Gastrocnemius medialis (tissue), 4 donors: ENCODE data around the gene PGLYRP2. TPM values are rescaled to one million over a fixed set of nuclear protein-coding genes. Genes with fewer than 3 reads are reported as not detected.
"Not testable (repeated sequence)": the region's sequence is repeated elsewhere in the genome, so short reads cannot be mapped to it uniquely, and the experiment has no call there.

Experiments used
- ATAC-seq, 2 donors: fragments of 150-250 bp; one replicate each; pipeline ENCODE4 v1.9.1; 2016
- DNase-seq, 2 donors: peaks; one replicate each; pipeline ENCODE4 v3.0.0-alpha.2; 2019
- H3K27ac ChIP-seq, 4 donors: fragments of 200-600 bp; sonication (generic); 1 replicate in 1 of 4; 2 replicates in 3 of 4; pipeline ENCODE4 v1.5.1; 2016 to 2018; ENCODE audit warnings: mild to moderate bottlenecking in 2 of 4, moderate library complexity in 1 of 4
- H3K27me3 ChIP-seq, 3 donors: fragments of 200-600 bp; sonication (generic) in 2 of 3; 1 replicate in 1 of 3; 2 replicates in 2 of 3; pipeline versions ENCODE4 v1.5.1 to v1.6.0; 2016 to 2019; ENCODE audit warnings: mild to moderate bottlenecking in 1 of 3, moderate library complexity in 1 of 3
- H3K36me3 ChIP-seq, 2 donors: fragments of 200-600 bp; sonication (generic) in 1 of 2; one replicate each; pipeline ENCODE4 v1.5.1; 2017 to 2018
- H3K4me1 ChIP-seq, 2 donors: fragments of 200-600 bp; sonication (generic) in 1 of 2; one replicate each; pipeline ENCODE4 v1.5.1; 2016 to 2017; ENCODE audit warnings: mild to moderate bottlenecking in 2 of 2
- H3K4me3 ChIP-seq, 4 donors: fragments of 200-600 bp; sonication (generic) in 3 of 4; 1 replicate in 1 of 4; 2 replicates in 3 of 4; pipeline ENCODE4 v1.5.1; 2016 to 2019; ENCODE audit warnings: mild to moderate bottlenecking in 2 of 4
- H3K9me3 ChIP-seq, 3 donors: fragments of 200-600 bp; sonication (generic) in 2 of 3; 1 replicate in 1 of 3; 2 replicates in 2 of 3; pipeline ENCODE4 v1.5.1; 2016 to 2019
- POLR2A ChIP-seq, 2 donors: fragments of 450-650 bp; IDR thresholded peaks; one replicate each; pipeline ENCODE4 v1.6.1; 2017; ENCODE audit warnings: antibody characterized with exemption in 2 of 2, mild to moderate bottlenecking in 2 of 2, moderate library complexity in 2 of 2
- in situ Hi-C, 4 donors: fragments of 200-750 bp; cut with MboI; loops; one replicate each; pipeline versions ENCODE4 v1.15.0 to v1.8.0; 2017; ENCODE audit warnings: low sequenced_read_pairs in 4 of 4
- intact Hi-C: fragments of 100-400 bp; cut with DNase I; formaldehyde crosslinking; loops from one replicate; pipeline ENCODE4 v1.15.1; 2023; ENCODE audit warnings: low total_unique reads
- total RNA-seq, 4 donors: library from RNA; depleted of rRNA; stranded (reverse); fragments of >200 nt; gene quantifications; one replicate each; pipeline versions ENCODE4 v1.1.0 to v1.2.3, GENCODE V29; 2016
- TF ChIP-seq, protein P1 (sequence below), 5 experiments: fragments of 450-650 bp in 3 of 5; fragments of 200-600 bp in 2 of 5; sonication (generic) in 2 of 5; IDR thresholded peaks in 4 of 5; conservative IDR thresholded peaks in 1 of 5; 1 replicate in 4 of 5; 2 replicates in 1 of 5; pipeline ENCODE4 v1.5.1; 2016 to 2019; ENCODE audit warnings: antibody characterized with exemption in 5 of 5, mild to moderate bottlenecking in 3 of 5, moderate library complexity in 3 of 5

The PGLYRP2 gene
- total RNA-seq, 4 donors from 2014 or later = not detected

GRCh38 chr19:15498156-15498858 lies 19.0 kb upstream of the PGLYRP2 start:
- no peak overlapping the region for H3K27ac ChIP-seq
- in situ Hi-C loops (no loop called here), intact Hi-C loops (no loop called here)
- peaks cover 0 to 2% (median 0%) of the 10 kb centered on the region in 3 donors for H3K27me3 ChIP-seq
- ATAC-seq (no peak), DNase-seq (peak in 1 of 2 donors; percentile 28)
- no peaks in the 10 kb centered on the region for H3K36me3 ChIP-seq
- H3K9me3 ChIP-seq = no peaks in the 10 kb centered on the region
- TF ChIP-seq POLR2A (IDR thresholded peaks at IDR 0.05) = no peak
- TF ChIP-seq, protein P1, sequence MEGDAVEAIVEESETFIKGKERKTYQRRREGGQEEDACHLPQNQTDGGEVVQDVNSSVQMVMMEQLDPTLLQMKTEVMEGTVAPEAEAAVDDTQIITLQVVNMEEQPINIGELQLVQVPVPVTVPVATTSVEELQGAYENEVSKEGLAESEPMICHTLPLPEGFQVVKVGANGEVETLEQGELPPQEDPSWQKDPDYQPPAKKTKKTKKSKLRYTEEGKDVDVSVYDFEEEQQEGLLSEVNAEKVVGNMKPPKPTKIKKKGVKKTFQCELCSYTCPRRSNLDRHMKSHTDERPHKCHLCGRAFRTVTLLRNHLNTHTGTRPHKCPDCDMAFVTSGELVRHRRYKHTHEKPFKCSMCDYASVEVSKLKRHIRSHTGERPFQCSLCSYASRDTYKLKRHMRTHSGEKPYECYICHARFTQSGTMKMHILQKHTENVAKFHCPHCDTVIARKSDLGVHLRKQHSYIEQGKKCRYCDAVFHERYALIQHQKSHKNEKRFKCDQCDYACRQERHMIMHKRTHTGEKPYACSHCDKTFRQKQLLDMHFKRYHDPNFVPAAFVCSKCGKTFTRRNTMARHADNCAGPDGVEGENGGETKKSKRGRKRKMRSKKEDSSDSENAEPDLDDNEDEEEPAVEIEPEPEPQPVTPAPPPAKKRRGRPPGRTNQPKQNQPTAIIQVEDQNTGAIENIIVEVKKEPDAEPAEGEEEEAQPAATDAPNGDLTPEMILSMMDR (IDR thresholded peaks at IDR 0.05 in 4 of 5, conservative IDR thresholded peaks at IDR 0.05 in 1 of 5) = no peak
- no peak overlapping the region for H3K4me3 ChIP-seq
- H3K4me1 ChIP-seq = peaks cover 3 to 6% of the 10 kb centered on the region in 2 donors

DNA sequence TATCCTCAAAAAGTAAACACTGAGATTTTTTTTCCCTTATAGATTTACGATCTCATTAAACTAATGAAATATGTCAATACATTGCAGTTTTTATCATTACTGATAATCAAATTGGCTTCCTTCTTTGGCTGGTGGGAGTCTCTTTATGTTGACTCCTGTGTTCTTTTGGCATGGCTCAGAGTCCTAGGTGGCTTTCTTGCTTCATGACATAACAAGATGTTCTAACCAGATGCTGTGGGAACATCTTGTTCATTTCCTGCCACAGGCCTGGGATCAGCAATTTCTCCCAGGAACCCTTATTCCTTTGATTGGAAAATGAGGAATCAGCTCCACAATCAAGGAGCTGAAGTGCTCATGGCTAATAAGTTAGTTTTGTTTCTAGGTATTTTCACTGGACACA lies 15.8 kb upstream of the PGLYRP2 start:
- ATAC-seq = peak; percentile 70 to 92
- peak; percentile 24 to 44 for DNase-seq
- Histone ChIP-seq H3K27ac (peak overlapping the region; percentile 62 to 76 (median 66)), H3K36me3 (no peaks in the 10 kb centered on the region), H3K9me3 (no peaks in the 10 kb centered on the region), H3K4me3 (no peak overlapping the region), H3K27me3 (no peaks in the 10 kb centered on the region), H3K4me1 (peaks cover 3 to 6% of the 10 kb centered on the region in 2 donors)
- in situ Hi-C loops = no loop called here
- intact Hi-C loops = no loop called here
- TF ChIP-seq, protein P1 (IDR thresholded peaks at IDR 0.05 in 4 of 5, conservative IDR thresholded peaks at IDR 0.05 in 1 of 5) = no peak
- no peak for TF ChIP-seq POLR2A (IDR thresholded peaks at IDR 0.05)

DNA sequence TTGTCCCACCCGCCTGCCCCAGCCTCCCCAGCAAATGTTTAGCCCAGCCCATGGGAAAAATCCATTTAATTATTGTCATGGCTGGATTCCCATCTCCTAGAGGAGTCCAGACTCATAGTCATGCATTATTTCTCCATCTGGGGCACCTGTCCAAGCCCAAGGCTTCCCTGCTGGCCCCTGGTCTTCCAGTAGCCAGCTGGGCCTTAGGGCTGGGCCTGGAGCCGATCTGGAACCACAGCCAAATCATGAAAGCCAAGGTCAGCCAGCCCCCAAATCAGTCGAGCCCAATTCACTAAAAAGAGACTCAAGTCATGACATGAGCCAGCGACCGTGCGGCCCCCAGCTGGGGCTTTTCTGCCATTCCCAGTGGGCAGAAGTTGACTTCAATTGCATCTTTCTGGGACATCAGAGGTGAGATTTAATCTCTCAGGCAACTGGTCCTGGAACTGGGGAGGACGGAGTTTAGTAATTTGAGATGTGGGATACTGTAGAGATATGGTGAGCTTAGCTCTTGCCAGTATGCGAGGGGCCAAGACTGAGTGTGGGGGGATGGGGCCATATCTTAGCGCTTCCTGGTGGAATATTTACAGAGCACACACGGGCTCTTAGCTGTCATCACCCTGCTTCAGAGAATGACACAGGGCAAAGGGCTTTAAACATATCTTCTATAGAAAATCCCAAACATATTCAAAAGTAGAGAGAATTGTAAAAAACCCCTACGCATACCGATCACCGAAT lies 9.4 kb upstream of the PGLYRP2 start:
- Histone ChIP-seq H3K4me1 (no peaks in the 10 kb centered on the region), H3K9me3 (no peaks in the 10 kb centered on the region), H3K36me3 (no peaks in the 10 kb centered on the region), H3K4me3 (no peak overlapping the region), H3K27me3 (no peaks in the 10 kb centered on the region), H3K27ac (peak overlapping the region in 1 of 4 donors; percentile 42)
- DNase-seq (peak; percentile 47 to 58), ATAC-seq (peak; percentile 56 to 77)
- intact Hi-C loops = no loop called here
- in situ Hi-C loops = no loop called here
- TF ChIP-seq POLR2A (IDR thresholded peaks at IDR 0.05) = no peak
- TF ChIP-seq, protein P1 (IDR thresholded peaks at IDR 0.05 in 4 of 5, conservative IDR thresholded peaks at IDR 0.05 in 1 of 5) = no peak

DNA sequence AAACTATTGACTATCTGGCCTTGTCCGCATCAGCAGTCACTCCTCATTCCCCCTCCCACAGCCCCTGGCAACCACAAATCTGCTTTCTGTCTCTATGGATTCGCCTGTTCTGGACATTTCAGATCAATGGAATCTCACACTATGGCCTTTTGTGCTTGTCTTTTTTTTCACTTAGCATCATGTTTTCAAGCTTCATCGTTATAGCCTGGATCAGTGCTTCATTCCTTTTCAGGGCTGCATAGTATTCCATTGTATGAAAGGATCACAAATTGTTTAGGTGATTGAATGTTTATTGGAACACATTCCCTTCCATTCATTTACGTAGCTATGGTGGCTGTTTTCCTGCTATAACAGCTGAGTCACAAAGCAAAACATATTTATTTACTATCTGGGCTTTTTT lies 7.7 kb upstream of the PGLYRP2 start:
- TF ChIP-seq, protein P1 (IDR thresholded peaks at IDR 0.05 in 4 of 5, conservative IDR thresholded peaks at IDR 0.05 in 1 of 5) = no peak
- TF ChIP-seq POLR2A (IDR thresholded peaks at IDR 0.05) = no peak
- no peak for ATAC-seq

DNA sequence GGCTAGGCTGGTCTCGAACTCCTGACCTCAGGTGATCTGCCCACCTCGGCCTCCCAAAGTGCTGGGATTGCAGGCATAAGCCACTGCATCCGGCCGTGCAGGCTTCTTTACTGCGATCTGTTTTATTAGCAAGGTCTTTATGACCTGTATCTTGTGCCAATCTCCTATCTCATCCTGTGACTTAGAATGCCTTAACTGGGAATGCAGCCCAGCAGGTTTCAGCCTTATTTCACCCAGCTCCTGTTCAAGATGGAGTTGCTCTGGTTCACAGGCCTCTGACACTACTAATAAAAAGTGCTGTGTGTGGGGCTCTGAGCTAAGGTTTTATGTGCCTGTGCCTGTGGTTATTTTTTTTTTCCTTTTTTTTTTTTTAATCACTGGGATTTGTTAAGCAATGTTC lies 6.5 kb upstream of the PGLYRP2 start:
- H3K4me1 ChIP-seq, H3K27ac ChIP-seq, ATAC-seq, DNase-seq, H3K9me3 ChIP-seq, H3K36me3 ChIP-seq, H3K4me3 ChIP-seq, H3K27me3 ChIP-seq, in situ Hi-C loops, intact Hi-C loops: not testable (repeated sequence)

More for the DNA sequence above, 7.7 kb upstream of the PGLYRP2 start:
- no peaks in the 10 kb centered on the region for H3K36me3 ChIP-seq
- H3K4me3 ChIP-seq = no peak overlapping the region
- intact Hi-C loops (no loop called here), in situ Hi-C loops (no loop called here)
- DNase-seq = no peak
- no peak overlapping the region for H3K27ac ChIP-seq
- H3K4me1 ChIP-seq = no peaks in the 10 kb centered on the region
- H3K27me3 ChIP-seq = no peaks in the 10 kb centered on the region
- H3K9me3 ChIP-seq = no peaks in the 10 kb centered on the region

GRCh38 chr19:15480996-15481395 lies 1.7 kb upstream of the PGLYRP2 start:
- DNase-seq, intact Hi-C loops, in situ Hi-C loops: not testable (repeated sequence)

More at GRCh38 chr19:15480996-15481395, 1.7 kb upstream of the PGLYRP2 start:
- H3K27ac ChIP-seq, H3K9me3 ChIP-seq, H3K4me1 ChIP-seq, H3K4me3 ChIP-seq, H3K36me3 ChIP-seq, H3K27me3 ChIP-seq, ATAC-seq: not testable (repeated sequence)
